ENCODE data around the gene MINDY2.

DNA sequence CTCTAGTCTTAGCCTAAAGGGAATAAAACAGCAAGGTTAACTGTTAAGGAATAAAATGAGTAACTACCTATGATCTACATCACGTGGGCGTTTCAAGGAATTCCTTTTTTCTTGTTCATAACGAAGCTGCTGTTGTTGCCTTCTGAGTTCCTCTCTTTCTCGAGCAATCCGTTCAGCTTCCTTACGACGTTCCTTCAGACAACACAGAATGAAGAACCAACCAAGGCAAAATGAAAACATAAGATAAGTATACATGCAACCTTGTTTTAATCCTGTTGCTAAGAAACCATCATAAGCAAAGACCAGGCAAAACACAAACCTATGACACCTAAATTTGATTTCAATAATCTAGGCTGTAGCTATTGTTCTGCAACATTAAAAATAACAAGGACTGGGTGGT lies 118.3 kb downstream of the MINDY2 start:
- TF ChIP-seq, protein P1, sequence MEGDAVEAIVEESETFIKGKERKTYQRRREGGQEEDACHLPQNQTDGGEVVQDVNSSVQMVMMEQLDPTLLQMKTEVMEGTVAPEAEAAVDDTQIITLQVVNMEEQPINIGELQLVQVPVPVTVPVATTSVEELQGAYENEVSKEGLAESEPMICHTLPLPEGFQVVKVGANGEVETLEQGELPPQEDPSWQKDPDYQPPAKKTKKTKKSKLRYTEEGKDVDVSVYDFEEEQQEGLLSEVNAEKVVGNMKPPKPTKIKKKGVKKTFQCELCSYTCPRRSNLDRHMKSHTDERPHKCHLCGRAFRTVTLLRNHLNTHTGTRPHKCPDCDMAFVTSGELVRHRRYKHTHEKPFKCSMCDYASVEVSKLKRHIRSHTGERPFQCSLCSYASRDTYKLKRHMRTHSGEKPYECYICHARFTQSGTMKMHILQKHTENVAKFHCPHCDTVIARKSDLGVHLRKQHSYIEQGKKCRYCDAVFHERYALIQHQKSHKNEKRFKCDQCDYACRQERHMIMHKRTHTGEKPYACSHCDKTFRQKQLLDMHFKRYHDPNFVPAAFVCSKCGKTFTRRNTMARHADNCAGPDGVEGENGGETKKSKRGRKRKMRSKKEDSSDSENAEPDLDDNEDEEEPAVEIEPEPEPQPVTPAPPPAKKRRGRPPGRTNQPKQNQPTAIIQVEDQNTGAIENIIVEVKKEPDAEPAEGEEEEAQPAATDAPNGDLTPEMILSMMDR (conservative IDR thresholded peaks at IDR 0.05 in 1 of 2, IDR thresholded peaks at IDR 0.05 in 1 of 2; ENCODE audit: low read depth in 1 of 2, low read length in 2 of 2) = no peak
- no peak for TF ChIP-seq EZH2 (IDR thresholded peaks at IDR 0.05; ENCODE audit: low read length, missing control alignments)

All from fibroblast of lung (primary cell).